A673 (cell line): ENCODE data around the gene ITPR1.

Experiments used
- CTCF ChIP-seq: fragments of 300-800, 200-600 bp; sonication (generic); conservative IDR thresholded peaks from 2 replicates; pipeline ENCODE4 v1.5.1; 2017; ENCODE audit warnings: low read depth, mild to moderate bottlenecking, antibody characterized with exemption, low read length, moderate library complexity, mixed read lengths
- EZH2 ChIP-seq: fragments of 200-600 bp; sonication (generic); IDR thresholded peaks from 2 replicates; pipeline ENCODE4 v1.6.1; 2017; ENCODE audit warnings: borderline replicate concordance, low read depth, mild to moderate bottlenecking, mixed read lengths, antibody characterized with exemption, low read length; ENCODE audit not compliant: poor library complexity, severe bottlenecking

- TF ChIP-seq CTCF (no peak), EZH2 (no peak)
Observed at GRCh38 chr3:4685673-4686345, 192.7 kb downstream of the ITPR1 start.
